GM12872 (cell line): ENCODE data around the gene SLC50A1.

Experiments used
- TF ChIP-seq, protein P1 (sequence below): IDR thresholded peaks from 3 replicates; pipeline ENCODE4 v1.5.1; 2011; ENCODE audit warnings: low read depth, mild to moderate bottlenecking, low read length, moderate library complexity; ENCODE audit not compliant: insufficient read depth

Gene SLC50A1

DNA sequence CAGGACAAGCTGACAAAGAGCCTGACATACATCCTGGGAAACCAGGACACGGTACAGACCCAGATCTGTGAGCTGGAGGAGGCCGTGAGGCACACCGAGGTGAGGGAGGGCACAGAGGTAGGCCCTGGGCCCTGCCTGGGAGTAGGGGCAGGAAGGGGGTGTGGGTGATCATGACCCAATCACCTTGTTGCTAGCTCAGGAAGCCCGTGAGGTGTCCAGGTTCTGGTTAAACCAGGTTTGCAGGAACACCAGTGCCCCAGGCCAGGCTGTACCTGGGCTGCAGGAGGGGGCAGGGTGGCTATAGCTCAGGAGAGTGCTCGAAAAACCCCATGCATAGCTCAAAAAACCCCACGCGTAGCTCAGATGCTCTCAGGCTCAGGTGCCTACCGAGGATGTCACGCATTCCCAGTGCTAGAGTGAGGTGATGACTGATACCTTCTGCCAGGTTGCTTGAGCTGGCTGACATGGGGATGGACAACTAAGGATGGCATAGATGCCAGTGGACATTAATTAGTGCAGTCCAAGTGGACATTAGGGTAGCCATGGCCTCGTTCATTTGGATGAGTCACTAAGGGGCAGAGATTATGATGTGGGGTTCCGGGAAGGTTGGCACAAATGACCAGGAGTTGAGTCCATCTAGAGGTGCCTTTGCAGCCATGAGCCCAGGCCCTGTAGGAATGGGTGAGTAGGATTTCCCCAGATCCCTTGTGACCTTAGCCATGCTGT is 41.7 kb downstream of the SLC50A1 start:
- TF ChIP-seq, protein P1, sequence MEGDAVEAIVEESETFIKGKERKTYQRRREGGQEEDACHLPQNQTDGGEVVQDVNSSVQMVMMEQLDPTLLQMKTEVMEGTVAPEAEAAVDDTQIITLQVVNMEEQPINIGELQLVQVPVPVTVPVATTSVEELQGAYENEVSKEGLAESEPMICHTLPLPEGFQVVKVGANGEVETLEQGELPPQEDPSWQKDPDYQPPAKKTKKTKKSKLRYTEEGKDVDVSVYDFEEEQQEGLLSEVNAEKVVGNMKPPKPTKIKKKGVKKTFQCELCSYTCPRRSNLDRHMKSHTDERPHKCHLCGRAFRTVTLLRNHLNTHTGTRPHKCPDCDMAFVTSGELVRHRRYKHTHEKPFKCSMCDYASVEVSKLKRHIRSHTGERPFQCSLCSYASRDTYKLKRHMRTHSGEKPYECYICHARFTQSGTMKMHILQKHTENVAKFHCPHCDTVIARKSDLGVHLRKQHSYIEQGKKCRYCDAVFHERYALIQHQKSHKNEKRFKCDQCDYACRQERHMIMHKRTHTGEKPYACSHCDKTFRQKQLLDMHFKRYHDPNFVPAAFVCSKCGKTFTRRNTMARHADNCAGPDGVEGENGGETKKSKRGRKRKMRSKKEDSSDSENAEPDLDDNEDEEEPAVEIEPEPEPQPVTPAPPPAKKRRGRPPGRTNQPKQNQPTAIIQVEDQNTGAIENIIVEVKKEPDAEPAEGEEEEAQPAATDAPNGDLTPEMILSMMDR, result no peak

DNA sequence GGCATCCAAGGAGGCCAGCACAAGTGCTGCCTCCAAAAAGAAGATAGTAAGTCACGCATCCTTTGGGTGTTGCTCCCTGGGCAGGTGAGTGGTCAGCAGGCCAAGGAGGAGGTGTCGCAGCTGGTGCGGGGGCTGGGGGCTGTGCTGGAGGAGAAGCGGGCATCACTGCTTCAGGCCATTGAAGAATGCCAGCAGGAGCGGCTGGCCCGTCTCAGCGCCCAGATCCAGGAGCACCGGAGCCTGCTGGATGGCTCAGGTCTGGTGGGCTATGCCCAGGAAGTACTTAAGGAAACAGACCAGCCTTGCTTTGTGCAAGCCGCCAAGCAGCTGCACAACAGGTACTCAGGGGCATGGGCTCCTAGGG is 42.2 kb downstream of the SLC50A1 start:
- TF ChIP-seq, protein P1, result no peak

DNA sequence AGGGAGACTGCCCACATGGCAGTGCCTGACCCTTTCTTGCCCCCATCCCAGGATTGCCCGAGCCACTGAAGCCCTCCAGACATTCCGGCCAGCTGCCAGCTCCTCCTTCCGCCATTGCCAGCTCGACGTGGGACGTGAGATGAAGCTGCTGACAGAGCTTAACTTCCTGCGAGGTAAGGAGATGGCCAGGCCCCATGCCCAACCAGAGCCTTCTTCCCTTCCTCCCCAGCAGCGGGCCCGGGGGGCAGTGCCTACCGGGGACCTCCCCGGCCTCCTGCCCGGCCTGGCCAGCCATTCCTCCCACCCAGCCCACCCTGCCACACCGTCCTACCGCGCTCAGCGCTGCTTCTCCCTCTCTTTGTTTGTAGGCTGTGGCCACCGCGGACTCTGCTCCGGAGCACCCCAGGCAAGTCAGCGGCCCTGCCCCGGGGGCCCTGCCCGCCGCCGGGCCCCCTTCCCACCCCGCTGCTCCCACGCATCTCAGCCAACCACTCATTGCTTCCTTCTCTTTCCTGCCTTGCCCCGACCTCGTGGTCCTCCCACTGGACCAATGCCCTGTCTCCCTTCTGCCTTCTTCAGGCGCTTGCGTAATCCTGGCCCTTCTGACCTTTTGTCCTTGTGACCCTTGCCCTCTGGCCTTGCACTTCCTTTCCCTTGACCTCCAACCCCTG is 42.9 kb downstream of the SLC50A1 start:
- TF ChIP-seq, protein P1, result no peak

DNA sequence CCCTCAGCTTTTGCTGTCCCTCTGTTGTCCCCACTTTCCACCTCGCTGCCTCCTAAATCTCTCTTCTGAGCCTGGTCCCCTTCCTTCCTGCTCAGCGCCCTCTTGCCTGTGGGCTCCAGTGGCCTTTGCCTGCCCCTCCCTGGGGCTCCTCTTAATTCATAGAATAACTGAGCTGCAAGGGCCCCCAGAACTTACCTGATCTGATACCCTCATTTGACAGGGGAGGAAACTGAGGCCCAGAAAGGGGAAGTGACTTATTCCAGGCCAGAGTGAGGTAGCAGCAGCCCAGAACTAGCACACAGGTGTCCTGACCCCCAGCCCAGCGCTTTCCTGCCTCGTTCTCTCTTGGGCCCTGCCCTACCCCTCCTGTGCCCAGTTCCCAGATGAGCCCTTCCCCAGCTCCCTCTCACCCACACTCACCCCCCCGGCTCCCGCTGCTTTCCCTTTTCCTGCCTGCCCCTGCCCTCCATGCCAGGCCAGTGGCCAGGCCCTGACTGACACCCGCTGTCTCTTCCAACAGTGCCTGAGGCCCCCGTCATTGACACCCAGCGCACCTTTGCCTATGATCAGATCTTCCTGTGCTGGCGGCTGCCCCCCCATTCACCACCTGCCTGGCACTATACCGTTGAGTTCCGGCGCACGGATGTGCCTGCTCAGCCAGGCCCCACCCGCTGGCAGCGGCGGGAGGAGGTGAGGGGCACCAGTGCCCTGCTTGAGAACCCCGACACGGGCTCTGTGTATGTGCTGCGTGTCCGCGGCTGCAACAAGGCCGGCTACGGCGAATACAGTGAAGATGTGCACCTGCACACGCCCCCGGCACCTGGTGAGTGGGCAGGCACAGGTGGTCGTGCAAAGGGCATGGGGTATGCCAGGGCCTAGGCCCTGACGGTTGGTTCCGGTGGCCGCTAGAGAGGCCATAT is 43.7 kb downstream of the SLC50A1 start:
- TF ChIP-seq, protein P1, result no peak

DNA sequence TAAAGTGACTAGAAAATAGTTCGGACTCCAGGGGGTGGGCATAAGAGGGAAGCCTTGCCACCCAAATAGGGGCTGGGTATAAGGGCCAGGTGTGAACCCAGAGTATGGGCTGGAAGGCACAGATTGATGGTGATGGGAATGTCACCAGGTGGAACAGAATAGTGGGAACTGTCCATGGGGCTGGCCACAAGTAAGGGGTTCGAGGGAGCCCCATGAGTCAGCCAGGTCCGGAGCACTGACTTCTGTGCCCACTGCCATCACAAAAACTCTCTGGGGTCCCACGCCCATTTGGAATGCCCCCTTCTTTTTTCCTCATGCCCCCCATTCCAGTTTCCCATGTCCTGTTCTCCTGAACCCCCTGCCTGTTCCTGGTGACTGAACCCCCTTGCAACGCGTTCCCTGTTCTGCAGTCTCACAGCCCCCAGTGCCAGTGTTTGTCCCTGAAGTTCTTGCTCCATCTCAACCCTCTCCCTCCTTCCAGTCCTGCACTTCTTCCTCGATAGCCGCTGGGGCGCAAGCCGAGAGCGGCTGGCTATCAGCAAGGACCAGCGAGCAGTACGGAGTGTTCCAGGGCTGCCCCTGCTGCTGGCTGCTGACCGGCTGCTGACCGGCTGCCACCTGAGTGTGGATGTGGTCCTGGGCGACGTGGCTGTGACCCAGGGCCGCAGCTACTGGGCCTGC is 45.9 kb downstream of the SLC50A1 start:
- TF ChIP-seq, protein P1, result no peak

DNA sequence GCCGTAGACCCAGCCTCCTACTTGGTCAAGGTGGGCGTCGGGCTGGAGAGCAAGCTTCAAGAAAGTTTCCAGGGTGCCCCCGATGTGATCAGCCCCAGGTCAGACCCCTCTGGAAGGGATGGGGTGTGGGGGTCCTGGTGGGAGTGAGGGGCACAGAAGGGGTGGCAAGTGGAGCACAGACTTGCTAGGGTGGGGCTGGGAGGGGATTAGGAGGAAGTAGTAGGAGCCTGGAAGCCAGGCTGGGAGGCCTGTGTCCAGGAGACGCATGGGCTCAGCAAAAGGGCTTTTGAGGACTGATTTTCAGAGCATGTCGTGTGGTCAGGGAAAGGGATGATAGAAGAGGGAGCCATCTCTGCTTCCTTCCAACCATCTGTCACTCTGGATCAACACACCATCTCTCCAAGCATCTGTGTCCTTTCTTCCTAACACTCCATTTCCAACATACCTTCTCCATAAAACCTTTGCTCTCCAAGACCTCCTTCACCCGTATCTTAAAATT is 46.4 kb downstream of the SLC50A1 start:
- TF ChIP-seq, protein P1, result no peak

DNA sequence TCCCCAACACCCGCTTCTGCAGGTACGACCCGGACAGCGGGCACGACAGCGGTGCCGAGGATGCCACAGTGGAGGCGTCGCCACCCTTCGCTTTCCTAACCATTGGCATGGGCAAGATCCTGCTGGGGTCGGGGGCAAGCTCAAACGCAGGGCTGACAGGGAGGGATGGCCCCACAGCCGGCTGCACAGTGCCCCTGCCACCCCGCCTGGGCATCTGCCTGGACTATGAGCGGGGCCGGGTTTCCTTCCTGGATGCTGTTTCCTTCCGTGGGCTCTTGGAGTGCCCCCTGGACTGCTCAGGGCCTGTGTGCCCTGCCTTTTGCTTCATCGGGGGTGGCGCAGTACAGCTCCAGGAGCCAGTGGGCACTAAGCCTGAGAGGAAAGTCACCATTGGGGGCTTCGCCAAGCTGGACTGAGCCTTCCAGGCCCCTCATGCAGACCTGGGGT is 48.1 kb downstream of the SLC50A1 start:
- TF ChIP-seq, protein P1, result no peak
